IMR-90 (cell line): ENCODE results near the gene VAV1. TPM values are rescaled to one million over a fixed set of nuclear protein-coding genes. Genes with fewer than 3 reads are reported as not detected.

Experiments
- ATAC-seq: fragments of 200-7000 bp; cut with Tn5 transposase; 2 replicates; pipeline ENCODE4 v1.9.1; 2020; ENCODE audit warnings: low read depth, mild to moderate bottlenecking, moderate library complexity
- BruUV-seq: library from RNA; stranded (reverse); fragments of 400-500 nt; replicated peaks from 2 replicates; lab custom pipeline; 2021; lab: Mats Ljungman, UMichigan
- CTCF ChIA-PET: fragments of 300-600 bp; formaldehyde crosslinking; extraction: SDS; loops from one replicate; lab custom pipeline; 2021; ENCODE audit warnings: antibody characterized with exemption; lab: Yijun Ruan, JAX
- POLR2A ChIA-PET: fragments of 300-600 bp; sonication (Branson Sonifier 250); formaldehyde crosslinking; loops from one replicate; lab custom pipeline; 2022; ENCODE audit warnings: antibody characterized with exemption; ENCODE audit not compliant: unreplicated experiment; lab: Charles Lee
- DNase-seq: peaks from one replicate; pipeline ENCODE4 v3.0.0; 2013
- H2AFZ ChIP-seq: replicated peaks from 2 replicates; pipeline ENCODE3; 2013; ENCODE audit warnings: low read length, mild to moderate bottlenecking; ENCODE audit not compliant: poor library complexity
- H2AK5ac ChIP-seq: 2 replicates; pipeline ENCODE4 v1.6.1; 2013; ENCODE audit warnings: low read depth, low read length, inconsistent platforms
- H2AK9ac ChIP-seq: replicated peaks from 2 replicates; pipeline ENCODE3; 2013; ENCODE audit warnings: mild to moderate bottlenecking, low read depth, low read length, moderate library complexity; ENCODE audit not compliant: poor library complexity
- H2BK120ac ChIP-seq: 2 replicates; pipeline ENCODE4 v1.6.1; 2013; ENCODE audit warnings: low read depth, low read length, inconsistent platforms
- H2BK15ac ChIP-seq: 3 replicates; pipeline ENCODE4 v1.6.1; 2013; ENCODE audit warnings: low read depth, low read length, inconsistent platforms
- H2BK20ac ChIP-seq: 2 replicates; pipeline ENCODE4 v1.6.1; 2013; ENCODE audit warnings: low read depth, mild to moderate bottlenecking, inconsistent platforms, low read length, moderate library complexity
- H2BK5ac ChIP-seq: 2 replicates; pipeline ENCODE4 v1.6.1; 2013; ENCODE audit warnings: mild to moderate bottlenecking, low read depth, low read length, inconsistent platforms; ENCODE audit not compliant: poor library complexity, severe bottlenecking
- H3K14ac ChIP-seq: replicated peaks from 2 replicates; pipeline ENCODE4 v1.6.1; 2013; ENCODE audit warnings: low read depth, low read length, inconsistent platforms
- H3K18ac ChIP-seq: 2 replicates; pipeline ENCODE4 v1.6.1; 2013; ENCODE audit warnings: low read depth, low read length, control low read depth
- H3K23ac ChIP-seq: 2 replicates; pipeline ENCODE4 v1.6.1; 2013; ENCODE audit warnings: low read depth, low read length, inconsistent platforms
- H3K27ac ChIP-seq: 2 replicates; pipeline ENCODE4 v1.5.1; 2013; ENCODE audit warnings: mild to moderate bottlenecking, control low read depth, low read length; ENCODE audit not compliant: insufficient read depth
- H3K27me3 ChIP-seq: 2 replicates; pipeline ENCODE4 v1.6.1; 2013; ENCODE audit warnings: low read length; ENCODE audit not compliant: control insufficient read depth, insufficient read depth
- H3K36me3 ChIP-seq: 2 replicates; pipeline ENCODE4 v1.6.1; 2013; ENCODE audit warnings: low read length, mixed read lengths; ENCODE audit not compliant: control insufficient read depth, insufficient read depth
- H3K4ac ChIP-seq: 2 replicates; pipeline ENCODE4 v1.6.1; 2013; ENCODE audit warnings: low read depth, low read length, inconsistent platforms
- H3K4me1 ChIP-seq: 2 replicates; pipeline ENCODE4 v1.6.1; 2013; ENCODE audit warnings: low read length, mixed read lengths; ENCODE audit not compliant: control insufficient read depth, insufficient read depth
- H3K4me2 ChIP-seq: 2 replicates; pipeline ENCODE4 v1.6.1; 2013; ENCODE audit warnings: low read depth, mild to moderate bottlenecking, control low read depth, low read length, moderate library complexity
- H3K4me3 ChIP-seq: 2 replicates; pipeline ENCODE4 v1.5.1; 2013; ENCODE audit warnings: low read depth, mild to moderate bottlenecking, control low read depth, low read length, moderate library complexity; ENCODE audit not compliant: insufficient read depth
- H3K56ac ChIP-seq: 2 replicates; pipeline ENCODE4 v1.6.1; 2013; ENCODE audit warnings: low read length, inconsistent platforms; ENCODE audit not compliant: insufficient read depth; ENCODE audit errors: extremely low read depth
- H3K79me1 ChIP-seq, 2 experiments: 2 replicates each; pipeline ENCODE4 v1.6.1; 2013; ENCODE audit warnings: low read length in 2 of 2, inconsistent platforms in 1 of 2, low read depth in 1 of 2
- H3K9ac ChIP-seq: 2 replicates; pipeline ENCODE4 v1.6.1; 2013; ENCODE audit warnings: low read depth, low read length, control low read depth
- H3K9me1 ChIP-seq: 2 replicates; pipeline ENCODE4 v1.6.1; 2013; ENCODE audit warnings: low read length, inconsistent platforms; ENCODE audit not compliant: insufficient read depth
- H3K9me3 ChIP-seq: 2 replicates; pipeline ENCODE4 v1.6.1; 2013; ENCODE audit warnings: low read length; ENCODE audit not compliant: control insufficient read depth, insufficient read depth
- H4K20me1 ChIP-seq: 2 replicates; pipeline ENCODE4 v1.6.1; 2013; ENCODE audit warnings: low read length, inconsistent platforms; ENCODE audit not compliant: insufficient read depth
- H4K5ac ChIP-seq: 2 replicates; pipeline ENCODE4 v1.6.1; 2013; ENCODE audit warnings: mild to moderate bottlenecking, low read depth, low read length, control low read depth
- H4K8ac ChIP-seq, 2 experiments: 2 replicates each; pipeline ENCODE4 v1.6.1; 2013; ENCODE audit warnings: low read depth in 2 of 2, low read length in 2 of 2, control low read depth in 1 of 2, inconsistent platforms in 1 of 2
- H4K91ac ChIP-seq: 2 replicates; pipeline ENCODE4 v1.6.1; 2013; ENCODE audit warnings: low read depth, low read length, inconsistent platforms; ENCODE audit not compliant: insufficient read depth
- CTCF ChIP-seq: conservative IDR thresholded peaks from 2 replicates; pipeline ENCODE4 v1.5.1; 2012; ENCODE audit warnings: mild to moderate bottlenecking, low read depth, low read length, improper control_type of control experiment
- MXI1 ChIP-seq: IDR thresholded peaks from 2 replicates; pipeline ENCODE4 v1.6.1; 2012; ENCODE audit warnings: low read depth, mild to moderate bottlenecking, low read length, moderate library complexity, borderline replicate concordance
- POLR2A ChIP-seq: IDR thresholded peaks from 2 replicates; pipeline ENCODE4 v1.6.1; 2012; ENCODE audit warnings: mild to moderate bottlenecking, low read depth, low read length
- RCOR1 ChIP-seq: IDR thresholded peaks from 2 replicates; pipeline ENCODE4 v1.6.1; 2012; ENCODE audit warnings: mild to moderate bottlenecking, low read length, improper control_type of control experiment; ENCODE audit not compliant: insufficient replicate concordance
- USF2 ChIP-seq: fragments of 150-350 bp; IDR thresholded peaks from 2 replicates; pipeline ENCODE4 v1.6.1; 2017; ENCODE audit warnings: mild to moderate bottlenecking, antibody characterized with exemption, low read length, low read depth
- WGBS, 2 experiments: methylation state at CpG; one replicate each; pipeline versions ENCODE4 v1.1.5 to v1.1.7; 2013; ENCODE audit warnings: missing lambda C conversion rate in 2 of 2; ENCODE audit not compliant: insufficient read length in 1 of 2; ENCODE audit errors: extremely low coverage in 2 of 2; 5-methylcytosine and 5-hydroxymethylcytosine counted together
- dilution Hi-C: fragments of 300-500 bp; cut with HindIII; formaldehyde crosslinking; loops from one replicate; pipeline ENCODE4 v1.14.3; 2018; ENCODE audit warnings: low sequenced_read_pairs; ENCODE audit not compliant: unreplicated experiment
- in situ Hi-C: fragments of 300-500 bp; cut with MboI; formaldehyde crosslinking; loops from 3 replicates; pipeline ENCODE4 v1.14.3; 2019; ENCODE audit warnings: low sequenced_read_pairs, inconsistent platforms, mixed read lengths
- intact Hi-C: fragments of 100-400 bp; cut with micrococcal nuclease; formaldehyde crosslinking; loops from 2 replicates; pipeline ENCODE4 v1.10.0; 2022
- polyA plus RNA-seq, 3 experiments: library from polyadenylated mRNA; depleted of rRNA; stranded (reverse); fragments of >200 nt; gene quantifications; 2 replicates each; pipeline ENCODE4 v1.2.3, GENCODE V29; 2012; ENCODE audit warnings: low replicate concordance in 1 of 3
- total RNA-seq: library from RNA; depleted of rRNA; stranded (reverse); fragments of >200 nt; gene quantifications from 2 replicates; pipeline ENCODE4 v1.2.3, GENCODE V29; 2012

Gene VAV1
- total and polyA plus RNA-seq, 2 of the 4 experiments (the other 2 are of a cell fraction): not detected

GRCh38 chr19:6865849-6866248, 93.3 kb downstream of the VAV1 start:
- intact Hi-C loops (no loop called here), in situ Hi-C loops (loop anchor here (10.0 to 25.0 kb wide), 2 partner anchors 131 to 729 kb away; partner anchors contain the start of genes ACSBG2, GPR108 and TRIP10)
- DNase-seq: no peak

More at GRCh38 chr19:6865849-6866248, 93.3 kb downstream of the VAV1 start:
- no peak overlapping the region for H3K4me2 ChIP-seq
- no peak overlapping the region for H2BK15ac ChIP-seq
- CTCF ChIA-PET: no interaction called here
- H3K4me1 ChIP-seq: no peaks in the 10 kb centered on the region
- no peak overlapping the region for H2BK5ac ChIP-seq
- H3K27ac ChIP-seq: no peak overlapping the region
- H3K9me3 ChIP-seq: no peaks in the 10 kb centered on the region
- H3K56ac ChIP-seq: no peak overlapping the region
- no peak overlapping the region for H3K14ac ChIP-seq
- no peak overlapping the region for H3K23ac ChIP-seq
- no peak for ATAC-seq
- POLR2A ChIA-PET: no interaction called here
- no peaks in the 10 kb centered on the region for H3K9me1 ChIP-seq
- no peaks in the 10 kb centered on the region for H3K36me3 ChIP-seq
- no peak overlapping the region for H4K5ac ChIP-seq
- H2AFZ ChIP-seq: no peak overlapping the region
- no peaks in the 10 kb centered on the region for H4K20me1 ChIP-seq
- H4K8ac ChIP-seq: no peak overlapping the region
- H2BK20ac ChIP-seq: no peak overlapping the region
- BruUV-seq: no TSS peak
- H3K4me3 ChIP-seq: no peak overlapping the region
- H3K18ac ChIP-seq: no peak overlapping the region
- H3K79me1 ChIP-seq: no peaks in the 10 kb centered on the region
- H4K91ac ChIP-seq: no peak overlapping the region
- dilution Hi-C loops: no loop called here
- WGBS, 2 experiments: 60% methylated on average over 1 of the region's 10 CpGs; no CpG with 5 or more reads in 1 of the 2 experiments
- TF ChIP-seq USF2 (no peak), CTCF (no peak), RCOR1 (no peak), POLR2A (no peak), MXI1 (no peak)
- H3K9ac ChIP-seq: no peak overlapping the region
- H3K27me3 ChIP-seq: no peaks in the 10 kb centered on the region
- H2AK5ac ChIP-seq: no peak overlapping the region
- no peak overlapping the region for H2BK120ac ChIP-seq
- no peak overlapping the region for H3K4ac ChIP-seq
- H2AK9ac ChIP-seq: no peak overlapping the region
